Right hindlimb (tissue), 1 donor: ENCODE results near the gene GRIK4.
A peak's percentile ranks its signal among the peaks of the same experiment; 100 is the strongest.
"Not testable (repeated sequence)": the region's sequence is repeated elsewhere in the genome, so short reads cannot be mapped to it uniquely, and the experiment has no call there.

Source experiments
- DNase-seq: peaks from one replicate; pipeline ENCODE4 v3.0.0-alpha.2; 2018

The GRIK4 gene

DNA sequence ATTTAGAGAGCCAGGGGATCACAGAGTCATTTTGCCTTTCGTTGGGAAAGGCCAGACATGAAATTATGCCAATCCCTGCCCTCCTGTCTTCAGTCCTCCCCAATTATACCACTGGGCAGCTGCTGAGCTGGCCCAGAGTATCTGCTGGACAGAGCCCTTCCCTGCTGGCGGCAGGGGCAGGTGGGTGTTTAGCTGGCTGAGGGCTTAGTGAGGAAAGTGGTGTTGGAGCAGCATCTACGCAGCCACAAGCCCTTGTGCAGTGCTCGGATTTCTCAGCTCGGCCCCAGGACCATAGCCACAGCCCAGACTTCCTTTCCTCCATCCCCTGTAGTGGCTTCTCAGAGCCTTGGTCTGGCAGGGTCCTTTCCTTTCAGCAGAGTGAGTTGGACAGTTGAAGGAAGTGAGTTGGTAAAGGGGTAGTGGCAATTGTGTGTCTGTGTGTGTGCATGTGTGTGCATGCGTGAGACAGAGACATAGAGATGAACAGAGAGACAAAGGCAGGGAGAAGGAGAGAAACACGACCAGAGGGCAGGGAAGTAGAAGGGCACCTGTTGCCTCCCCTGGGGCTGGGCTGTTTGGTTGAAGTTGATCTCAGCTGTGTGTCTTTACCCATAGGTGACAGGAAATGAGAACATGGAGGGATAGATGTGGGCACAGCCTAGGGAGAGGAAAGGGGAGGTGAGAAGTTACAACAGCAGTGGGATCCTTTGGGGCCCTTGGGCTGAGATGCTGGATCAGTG lies 66.2 kb downstream of the GRIK4 start:
- no peak for DNase-seq

DNA sequence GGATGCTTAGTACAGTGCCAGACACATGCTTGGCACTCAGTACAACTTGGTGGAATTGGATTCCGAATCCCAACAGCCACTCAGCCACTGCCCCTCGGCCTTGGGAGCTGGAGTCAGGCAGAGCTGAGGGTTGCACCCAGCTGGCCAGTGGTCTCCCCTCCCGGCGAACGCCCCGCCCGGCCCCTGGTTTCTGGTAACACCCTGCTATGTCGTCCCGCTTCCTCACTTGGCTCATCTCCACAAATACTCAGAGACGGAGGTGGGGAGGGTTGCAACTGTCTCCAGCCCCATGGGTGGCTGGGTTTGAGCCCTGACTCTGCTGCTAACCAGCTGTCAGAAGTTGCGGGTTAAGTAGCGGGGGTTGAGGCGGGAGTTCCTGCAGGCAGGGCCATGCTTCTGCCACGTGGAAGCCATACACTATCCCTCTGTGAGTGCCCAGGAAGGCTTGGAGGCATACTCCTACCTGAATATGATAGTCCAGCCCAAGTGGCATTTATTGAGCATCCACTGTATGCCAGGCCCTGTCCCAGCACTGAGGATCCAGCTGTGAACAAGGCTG lies 67.1 kb downstream of the GRIK4 start:
- no peak for DNase-seq

GRCh38 chr11:120579611-120580031 lies 68.1 kb downstream of the GRIK4 start:
- DNase-seq, result no peak

DNA sequence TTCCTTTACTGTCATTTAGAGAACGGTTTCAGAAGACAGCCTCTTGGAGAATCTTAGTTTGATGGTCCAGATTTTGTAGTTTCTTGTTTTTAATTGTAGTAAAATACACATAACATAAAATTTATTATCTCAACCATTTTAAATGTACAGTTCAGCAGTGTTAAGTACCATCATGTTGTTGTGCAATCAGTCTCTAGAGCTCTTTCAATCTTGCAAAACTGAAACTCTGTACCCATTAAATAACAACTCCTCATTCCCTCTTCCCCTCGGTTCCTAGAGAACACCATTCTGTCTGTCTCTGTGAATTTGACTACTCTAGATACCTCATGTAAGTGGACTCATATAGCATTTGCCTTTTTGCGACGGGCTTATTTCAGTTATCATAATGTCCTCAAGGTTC lies 69.8 kb downstream of the GRIK4 start:
- DNase-seq, result no peak

- not testable (repeated sequence) for DNase-seq
Measured at GRCh38 chr11:120582535-120582934, 71.0 kb downstream of the GRIK4 start.

DNA sequence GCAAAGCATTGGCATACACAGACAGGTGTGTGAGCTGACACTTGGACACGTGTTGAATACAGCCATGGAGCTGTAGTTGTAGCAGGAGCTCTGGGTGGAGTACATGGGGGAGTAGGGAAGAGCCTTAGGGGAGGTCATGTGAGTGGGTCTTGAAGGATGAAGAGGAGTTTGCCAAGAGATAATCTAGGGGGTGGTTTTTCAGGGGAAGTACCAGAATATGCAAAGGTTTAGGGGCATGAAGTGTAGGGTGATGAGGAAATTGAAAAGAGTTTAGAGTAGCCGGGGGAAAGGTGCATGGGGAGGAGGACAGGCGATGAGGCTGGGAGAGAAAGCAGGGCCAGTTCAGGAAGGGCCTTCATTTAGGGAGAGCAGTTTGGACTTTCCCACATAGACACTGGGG lies 74.5 kb downstream of the GRIK4 start:
- no peak for DNase-seq

DNA sequence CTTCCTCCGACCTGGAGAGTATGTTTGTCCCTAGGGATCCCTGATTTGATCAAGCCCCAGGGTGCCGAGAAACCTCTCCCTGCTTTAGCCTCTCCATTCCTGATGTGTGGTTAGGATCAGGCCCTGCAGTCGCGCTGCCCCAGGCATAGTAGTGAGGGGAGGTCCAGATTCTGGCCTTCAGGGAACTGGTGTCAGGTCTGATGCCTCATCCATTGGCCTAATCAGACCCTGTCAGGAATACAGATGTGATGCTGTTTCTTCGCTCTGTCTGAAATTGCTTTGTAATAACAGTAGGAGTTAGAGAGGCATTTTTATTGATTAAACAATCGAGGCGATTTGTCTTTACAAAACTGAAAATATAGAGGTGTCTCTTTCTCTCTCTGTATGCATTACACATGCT lies 75.2 kb downstream of the GRIK4 start:
- no peak for DNase-seq

DNA sequence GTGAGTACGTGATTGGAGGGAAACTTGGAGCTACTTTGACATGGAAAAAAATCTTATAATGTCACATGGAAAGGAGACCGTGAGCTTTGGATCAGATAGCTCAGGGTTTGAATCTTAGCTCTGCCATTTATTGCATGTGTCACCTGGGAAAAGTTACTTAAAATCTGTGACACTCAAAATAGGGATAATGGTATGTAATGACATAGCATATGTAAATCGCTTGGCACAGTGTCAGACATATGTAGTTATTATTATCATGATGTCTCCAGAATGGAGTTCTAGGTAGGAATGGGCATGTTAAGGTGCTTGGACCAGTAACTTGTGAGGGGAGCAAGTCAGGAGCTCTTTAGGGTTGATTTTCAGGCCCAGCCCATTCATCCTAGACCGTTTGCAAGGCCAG lies 75.8 kb downstream of the GRIK4 start:
- DNase-seq, result no peak

- no peak for DNase-seq
Measured at GRCh38 chr11:120589376-120589775, 77.8 kb downstream of the GRIK4 start.

DNA sequence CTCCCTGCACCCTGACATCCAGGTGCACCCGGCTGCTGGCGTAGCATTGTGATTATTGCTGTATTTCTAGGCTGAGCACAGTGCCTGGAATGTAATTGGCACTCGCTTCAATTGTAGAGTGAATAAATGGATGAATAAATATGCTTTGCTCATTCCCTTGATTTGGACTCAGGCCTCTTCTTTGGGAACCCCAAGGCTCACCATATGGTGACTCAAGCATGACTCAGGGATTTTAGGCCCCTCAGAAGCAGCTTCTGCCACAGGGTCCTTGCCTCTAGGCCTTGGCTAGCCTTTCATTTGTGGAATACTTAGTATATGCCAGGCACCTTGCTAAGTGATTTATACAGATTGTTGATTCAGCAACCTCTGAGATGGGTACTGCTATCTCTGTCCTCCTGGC lies 78.9 kb downstream of the GRIK4 start:
- DNase-seq, result no peak

DNA sequence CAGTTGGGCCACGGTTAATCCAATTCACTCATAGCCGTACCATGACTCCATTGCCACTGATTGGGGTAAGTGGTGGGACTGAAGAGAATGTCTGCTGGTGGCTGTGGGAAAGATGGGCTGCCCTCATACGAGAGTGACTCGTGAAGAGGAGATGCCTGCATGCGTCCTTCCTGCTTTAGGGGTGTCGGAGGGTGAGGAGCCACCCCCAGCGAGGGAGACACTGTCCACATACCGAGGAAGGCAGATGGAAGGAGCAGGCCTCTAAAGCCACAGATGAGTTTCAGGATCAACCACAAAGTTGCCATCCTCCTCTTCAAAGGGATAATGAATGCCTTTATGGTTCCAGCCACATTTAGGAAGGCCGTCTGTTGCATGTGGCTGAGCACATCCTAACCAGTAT lies 83.2 kb downstream of the GRIK4 start:
- DNase-seq, result no peak

- no peak for DNase-seq
Measured at GRCh38 chr11:120595557-120595956, 84.0 kb downstream of the GRIK4 start.

GRCh38 chr11:120597250-120598215 lies 86.0 kb downstream of the GRIK4 start:
- DNase-seq, result no peak

DNA sequence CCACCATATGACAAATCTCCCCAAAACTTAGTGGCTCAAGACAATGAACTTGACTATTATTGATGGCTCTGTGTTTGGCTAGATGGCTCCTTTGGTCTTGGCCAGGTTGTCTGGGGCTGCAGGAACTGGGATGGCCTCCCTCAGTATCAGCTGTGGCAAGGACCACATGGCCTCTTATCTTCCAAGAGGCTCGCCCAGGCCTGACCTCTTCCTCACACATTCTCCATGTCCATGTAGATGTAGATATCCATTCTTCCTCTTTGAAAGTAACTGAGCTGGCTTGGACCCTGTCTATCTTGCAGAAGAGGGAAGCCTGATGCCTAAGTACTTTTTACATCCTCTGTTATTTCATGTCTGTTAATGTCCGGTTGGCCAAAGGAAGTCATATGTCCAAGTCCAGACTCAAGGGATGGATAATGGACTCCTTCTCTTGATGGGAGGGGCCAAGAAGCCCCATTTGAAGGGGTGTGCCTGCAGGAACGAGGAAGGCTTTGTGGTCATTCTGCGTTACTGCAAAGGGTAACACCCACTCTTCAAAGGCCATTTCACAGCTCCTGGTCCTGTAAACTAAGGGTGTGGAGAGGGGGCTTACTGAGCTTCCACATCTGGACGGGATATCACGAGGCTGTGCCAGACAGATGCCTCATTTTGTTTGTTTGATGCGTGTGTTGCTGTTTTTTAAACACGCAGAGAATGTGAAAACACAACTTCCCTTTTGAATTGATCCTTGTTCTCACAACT lies 87.1 kb downstream of the GRIK4 start:
- DNase-seq, result no peak

GRCh38 chr11:120599816-120600420 lies 88.4 kb downstream of the GRIK4 start:
- no peak for DNase-seq

- no peak for DNase-seq
Measured at GRCh38 chr11:120601536-120601935, 90.0 kb downstream of the GRIK4 start.

- no peak for DNase-seq
Measured at GRCh38 chr11:120603071-120603470, 91.5 kb downstream of the GRIK4 start.

DNA sequence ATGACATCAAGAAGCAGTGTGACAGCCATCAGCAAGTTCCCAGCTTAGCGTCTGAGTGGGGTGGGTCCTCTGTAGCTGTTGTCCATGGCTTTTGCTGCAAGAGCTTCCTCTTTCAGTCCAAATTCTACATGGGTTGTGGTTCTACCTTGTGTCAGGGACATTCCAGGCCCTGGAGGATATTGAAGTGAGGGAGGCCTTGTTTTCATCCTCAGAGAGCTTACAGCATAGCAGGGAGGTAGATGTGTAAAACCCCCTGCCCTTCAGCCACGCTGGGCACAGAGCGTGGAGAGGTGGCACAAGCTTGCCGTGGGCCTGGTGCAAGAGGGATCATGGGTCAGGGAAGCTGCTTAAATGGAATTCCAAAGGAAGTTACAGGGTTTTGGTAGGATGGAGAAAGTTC lies 93.9 kb downstream of the GRIK4 start:
- no peak for DNase-seq

DNA sequence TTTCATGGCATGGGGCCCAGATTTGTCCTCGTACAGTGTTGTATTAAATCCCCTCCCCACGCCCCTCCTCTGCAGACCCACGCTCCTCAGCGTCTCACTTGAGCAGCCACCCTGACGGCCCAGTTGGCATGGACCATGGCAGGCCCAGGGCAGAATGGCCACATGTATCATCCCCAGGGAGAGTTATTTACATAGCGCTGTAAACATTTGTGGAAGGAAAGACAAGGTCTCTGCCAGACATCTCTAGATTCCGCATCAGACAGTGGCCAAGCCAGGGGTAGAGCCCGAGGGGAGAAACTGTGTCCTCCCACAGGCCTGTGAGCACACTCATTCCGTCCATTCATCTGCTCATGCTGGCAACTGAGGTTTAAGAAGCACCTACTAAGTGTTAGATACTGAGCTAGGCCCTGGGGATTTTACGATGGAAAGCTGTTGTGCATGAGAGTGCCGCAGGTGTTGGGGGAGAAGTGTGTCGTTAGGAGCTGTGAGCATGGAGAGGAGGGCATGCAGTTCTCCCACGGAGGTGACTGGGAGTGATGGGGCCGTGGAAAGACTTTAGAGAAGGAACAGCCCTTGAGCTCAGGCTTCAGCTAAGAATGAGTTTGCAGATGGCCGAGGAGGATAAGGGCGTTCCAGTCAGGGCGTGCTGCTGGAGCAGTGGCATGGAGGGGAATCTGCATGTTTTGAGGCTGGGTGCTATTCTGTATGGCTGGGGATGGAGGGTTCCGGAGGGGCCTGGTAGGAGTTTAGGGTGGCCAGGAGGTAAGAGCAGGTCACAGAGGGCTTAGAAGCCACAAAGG lies 94.9 kb downstream of the GRIK4 start:
- DNase-seq, result no peak

DNA sequence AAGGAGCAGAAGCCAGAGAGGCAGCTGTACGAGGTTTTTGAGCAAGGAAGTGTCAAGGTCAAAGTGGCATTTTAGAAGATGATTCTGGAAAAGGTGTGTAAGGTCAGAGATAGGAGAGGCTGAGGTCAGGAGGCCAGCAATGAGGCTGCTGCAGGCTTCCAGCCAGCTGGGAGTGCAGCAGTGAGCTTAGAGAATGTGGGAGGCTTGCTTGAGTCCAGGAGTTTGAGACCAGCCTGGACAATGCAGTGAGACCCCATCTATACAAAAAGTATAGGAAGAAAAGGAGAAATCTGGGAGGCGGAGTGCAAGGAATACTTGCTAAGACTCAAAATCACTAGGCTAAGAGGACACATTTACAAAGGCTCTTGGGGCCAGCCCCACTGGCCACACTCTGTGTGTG lies 96.5 kb downstream of the GRIK4 start:
- DNase-seq, result no peak

DNA sequence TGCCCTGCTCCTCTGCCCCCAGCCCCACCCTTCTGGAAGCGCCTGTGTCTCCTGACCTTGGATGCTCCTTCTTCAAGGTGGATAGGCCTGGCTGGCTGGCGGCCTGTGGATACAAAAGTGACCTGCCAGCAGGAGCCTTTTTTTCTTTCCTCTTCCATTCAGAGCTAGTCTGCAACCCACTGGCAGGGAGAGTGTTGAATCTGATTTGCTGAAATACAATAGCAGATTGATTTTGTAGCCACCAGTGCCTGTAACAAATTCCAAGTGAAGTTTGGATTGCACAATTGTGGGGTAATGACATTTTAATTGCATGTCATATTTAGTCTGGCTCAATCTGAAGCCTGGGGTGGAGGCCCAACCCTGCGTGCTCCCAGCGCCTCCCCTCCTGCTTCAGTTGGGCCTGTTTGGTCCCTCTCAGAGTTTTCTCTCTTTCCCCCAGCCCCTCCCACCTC lies 97.2 kb downstream of the GRIK4 start:
- peak; percentile 35 for DNase-seq

DNA sequence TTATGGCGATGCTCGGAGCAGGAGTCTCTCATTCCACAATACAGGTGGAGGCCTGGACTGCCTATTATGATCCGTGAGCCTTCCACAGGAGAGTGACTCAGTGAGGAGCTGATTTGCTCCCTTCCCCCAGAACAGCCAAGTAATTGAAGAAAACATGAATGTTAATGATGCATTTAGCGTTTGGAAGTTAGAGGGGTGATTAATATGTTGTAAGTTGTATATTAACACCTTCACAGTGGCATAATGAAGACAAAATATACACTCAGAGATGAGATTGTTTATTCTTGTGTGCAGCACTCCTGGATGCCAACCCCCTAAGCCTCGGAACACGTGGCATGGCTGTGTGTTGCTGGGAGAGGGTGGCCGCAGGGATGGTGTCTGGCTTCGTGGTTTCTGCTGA lies 98.6 kb downstream of the GRIK4 start:
- no peak for DNase-seq
